ENCODE data around the gene CSMD2.

DNA sequence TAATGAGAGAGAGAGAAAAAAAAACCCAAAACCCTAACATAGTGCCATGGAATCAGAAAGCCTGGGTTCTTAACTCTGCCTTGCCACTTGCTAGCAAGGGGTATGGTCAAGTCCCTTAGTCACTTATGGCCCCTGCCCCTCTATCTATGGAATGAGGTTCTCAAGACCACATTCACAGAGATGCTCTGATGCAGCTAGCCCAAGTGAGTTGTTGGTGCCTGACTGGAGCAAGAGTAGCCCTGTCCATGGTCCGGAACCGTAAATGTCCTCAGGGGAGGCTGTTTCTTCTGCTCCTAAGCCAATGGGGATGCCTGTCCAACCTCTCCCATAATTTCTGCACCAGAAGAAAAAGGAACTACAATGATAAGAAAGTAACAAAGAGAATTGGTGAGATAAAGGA, 56.8 kb downstream of the CSMD2 start:
- no peak for TF ChIP-seq POLR2A (IDR thresholded peaks at IDR 0.05)
- TF ChIP-seq, protein P1, sequence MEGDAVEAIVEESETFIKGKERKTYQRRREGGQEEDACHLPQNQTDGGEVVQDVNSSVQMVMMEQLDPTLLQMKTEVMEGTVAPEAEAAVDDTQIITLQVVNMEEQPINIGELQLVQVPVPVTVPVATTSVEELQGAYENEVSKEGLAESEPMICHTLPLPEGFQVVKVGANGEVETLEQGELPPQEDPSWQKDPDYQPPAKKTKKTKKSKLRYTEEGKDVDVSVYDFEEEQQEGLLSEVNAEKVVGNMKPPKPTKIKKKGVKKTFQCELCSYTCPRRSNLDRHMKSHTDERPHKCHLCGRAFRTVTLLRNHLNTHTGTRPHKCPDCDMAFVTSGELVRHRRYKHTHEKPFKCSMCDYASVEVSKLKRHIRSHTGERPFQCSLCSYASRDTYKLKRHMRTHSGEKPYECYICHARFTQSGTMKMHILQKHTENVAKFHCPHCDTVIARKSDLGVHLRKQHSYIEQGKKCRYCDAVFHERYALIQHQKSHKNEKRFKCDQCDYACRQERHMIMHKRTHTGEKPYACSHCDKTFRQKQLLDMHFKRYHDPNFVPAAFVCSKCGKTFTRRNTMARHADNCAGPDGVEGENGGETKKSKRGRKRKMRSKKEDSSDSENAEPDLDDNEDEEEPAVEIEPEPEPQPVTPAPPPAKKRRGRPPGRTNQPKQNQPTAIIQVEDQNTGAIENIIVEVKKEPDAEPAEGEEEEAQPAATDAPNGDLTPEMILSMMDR (IDR thresholded peaks at IDR 0.05): no peak
- TF ChIP-seq EP300 (IDR thresholded peaks at IDR 0.05): no peak
